ENCODE results near the gene MTMR11.

DNA sequence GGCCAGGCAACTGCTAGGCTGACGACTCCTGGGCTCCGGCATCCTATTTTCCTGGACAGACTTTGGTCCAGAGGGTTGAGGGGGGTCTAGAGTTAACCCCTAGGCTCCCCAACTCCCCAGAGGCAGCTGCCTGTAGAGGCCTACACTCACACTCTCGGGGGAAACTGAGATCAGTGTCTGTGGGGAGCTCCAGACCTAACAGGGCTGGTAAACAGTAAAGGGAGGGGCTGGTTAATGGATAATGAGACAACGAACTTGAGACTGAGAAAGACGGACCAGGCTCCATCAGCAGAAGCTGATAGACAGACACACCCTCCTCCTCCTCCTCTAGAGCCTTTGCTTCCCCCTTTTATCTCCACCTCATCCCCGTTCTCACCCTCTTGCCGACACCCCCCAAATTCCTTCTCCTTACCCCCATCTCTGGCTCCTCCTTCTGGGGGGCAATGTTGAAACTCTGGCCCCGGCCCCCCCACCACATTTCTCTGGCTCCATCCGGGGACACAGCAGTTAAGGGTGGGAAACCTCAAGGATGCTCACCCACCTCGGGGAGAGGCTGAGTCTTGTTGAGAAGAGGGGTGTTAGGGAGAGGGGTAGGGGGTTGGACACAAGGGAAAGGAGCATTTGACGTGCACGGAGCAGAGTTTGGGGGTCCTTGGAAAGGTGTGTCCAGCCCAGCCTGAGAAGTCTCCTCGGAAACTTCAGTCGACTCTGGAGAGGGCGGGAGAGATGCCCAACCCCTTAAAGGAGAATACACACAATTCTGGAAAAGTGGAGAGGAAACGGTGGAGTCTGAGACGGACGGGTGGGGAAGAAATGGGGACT lies at the start of gene MTMR11:
- TF ChIP-seq, protein P1, sequence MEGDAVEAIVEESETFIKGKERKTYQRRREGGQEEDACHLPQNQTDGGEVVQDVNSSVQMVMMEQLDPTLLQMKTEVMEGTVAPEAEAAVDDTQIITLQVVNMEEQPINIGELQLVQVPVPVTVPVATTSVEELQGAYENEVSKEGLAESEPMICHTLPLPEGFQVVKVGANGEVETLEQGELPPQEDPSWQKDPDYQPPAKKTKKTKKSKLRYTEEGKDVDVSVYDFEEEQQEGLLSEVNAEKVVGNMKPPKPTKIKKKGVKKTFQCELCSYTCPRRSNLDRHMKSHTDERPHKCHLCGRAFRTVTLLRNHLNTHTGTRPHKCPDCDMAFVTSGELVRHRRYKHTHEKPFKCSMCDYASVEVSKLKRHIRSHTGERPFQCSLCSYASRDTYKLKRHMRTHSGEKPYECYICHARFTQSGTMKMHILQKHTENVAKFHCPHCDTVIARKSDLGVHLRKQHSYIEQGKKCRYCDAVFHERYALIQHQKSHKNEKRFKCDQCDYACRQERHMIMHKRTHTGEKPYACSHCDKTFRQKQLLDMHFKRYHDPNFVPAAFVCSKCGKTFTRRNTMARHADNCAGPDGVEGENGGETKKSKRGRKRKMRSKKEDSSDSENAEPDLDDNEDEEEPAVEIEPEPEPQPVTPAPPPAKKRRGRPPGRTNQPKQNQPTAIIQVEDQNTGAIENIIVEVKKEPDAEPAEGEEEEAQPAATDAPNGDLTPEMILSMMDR (IDR thresholded peaks at IDR 0.05), result no peak
- no peak for TF ChIP-seq NR3C1 (CRISPR knock-in tag; conservative IDR thresholded peaks at IDR 0.05; ENCODE audit: low read depth)
- TF ChIP-seq, protein P2, sequence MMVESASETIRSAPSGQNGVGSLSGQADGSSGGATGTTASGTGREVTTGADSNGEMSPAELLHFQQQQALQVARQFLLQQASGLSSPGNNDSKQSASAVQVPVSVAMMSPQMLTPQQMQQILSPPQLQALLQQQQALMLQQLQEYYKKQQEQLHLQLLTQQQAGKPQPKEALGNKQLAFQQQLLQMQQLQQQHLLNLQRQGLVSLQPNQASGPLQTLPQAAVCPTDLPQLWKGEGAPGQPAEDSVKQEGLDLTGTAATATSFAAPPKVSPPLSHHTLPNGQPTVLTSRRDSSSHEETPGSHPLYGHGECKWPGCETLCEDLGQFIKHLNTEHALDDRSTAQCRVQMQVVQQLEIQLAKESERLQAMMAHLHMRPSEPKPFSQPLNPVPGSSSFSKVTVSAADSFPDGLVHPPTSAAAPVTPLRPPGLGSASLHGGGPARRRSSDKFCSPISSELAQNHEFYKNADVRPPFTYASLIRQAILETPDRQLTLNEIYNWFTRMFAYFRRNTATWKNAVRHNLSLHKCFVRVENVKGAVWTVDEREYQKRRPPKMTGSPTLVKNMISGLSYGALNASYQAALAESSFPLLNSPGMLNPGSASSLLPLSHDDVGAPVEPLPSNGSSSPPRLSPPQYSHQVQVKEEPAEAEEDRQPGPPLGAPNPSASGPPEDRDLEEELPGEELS (CRISPR knock-in tag; IDR thresholded peaks at IDR 0.05), result no peak
- no peak for TF ChIP-seq OVOL2 (CRISPR knock-in tag; IDR thresholded peaks at IDR 0.05; ENCODE audit: borderline replicate concordance)
- TF ChIP-seq ETV6 (CRISPR knock-in tag; IDR thresholded peaks at IDR 0.05), result no peak
- no peak for TF ChIP-seq FOXP1 (CRISPR knock-in tag; IDR thresholded peaks at IDR 0.05; ENCODE audit: borderline replicate concordance)
- TF ChIP-seq, protein P3, sequence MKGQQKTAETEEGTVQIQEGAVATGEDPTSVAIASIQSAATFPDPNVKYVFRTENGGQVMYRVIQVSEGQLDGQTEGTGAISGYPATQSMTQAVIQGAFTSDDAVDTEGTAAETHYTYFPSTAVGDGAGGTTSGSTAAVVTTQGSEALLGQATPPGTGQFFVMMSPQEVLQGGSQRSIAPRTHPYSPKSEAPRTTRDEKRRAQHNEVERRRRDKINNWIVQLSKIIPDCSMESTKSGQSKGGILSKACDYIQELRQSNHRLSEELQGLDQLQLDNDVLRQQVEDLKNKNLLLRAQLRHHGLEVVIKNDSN (CRISPR knock-in tag; IDR thresholded peaks at IDR 0.05), result no peak
- no peak for TF ChIP-seq SMAD3 (CRISPR knock-in tag; IDR thresholded peaks at IDR 0.05; ENCODE audit: borderline replicate concordance)
- no peak for TF ChIP-seq NR1H2 (CRISPR knock-in tag; IDR thresholded peaks at IDR 0.05)
- TF ChIP-seq STAT6 (CRISPR knock-in tag; conservative IDR thresholded peaks at IDR 0.05; ENCODE audit: low read depth), result no peak
- TF ChIP-seq PRDM15 (CRISPR knock-in tag; IDR thresholded peaks at IDR 0.05), result peak; percentile 51; the same call in 1 of the 2 replicates
- TF ChIP-seq TEAD1 (CRISPR knock-in tag; IDR thresholded peaks at IDR 0.05), result no peak
- TF ChIP-seq CBFB (CRISPR knock-in tag; IDR thresholded peaks at IDR 0.05; ENCODE audit: low read depth), result no peak
